Glutamatergic neuron (in vitro differentiated cells): ENCODE data around the gene PIP4K2B. TPM values are rescaled to one million over a fixed set of nuclear protein-coding genes. Genes with fewer than 3 reads are reported as not detected.

Experiments
- DNase-seq: peaks from one replicate; pipeline ENCODE4 v3.0.0; 2022
- H3K27ac Mint-ChIP-seq: one replicate; pipeline ENCODE4 v1.8.0; 2020; ENCODE audit warnings: mild to moderate bottlenecking, mixed read lengths, inconsistent platforms; ENCODE audit not compliant: unreplicated experiment
- H3K27me3 Mint-ChIP-seq: one replicate; pipeline ENCODE4 v1.8.0; 2020; ENCODE audit warnings: mild to moderate bottlenecking, moderate library complexity, mixed read lengths, inconsistent platforms; ENCODE audit not compliant: unreplicated experiment
- H3K36me3 Mint-ChIP-seq: one replicate; pipeline ENCODE4 v1.8.0; 2020; ENCODE audit warnings: mild to moderate bottlenecking, mixed read lengths, inconsistent platforms; ENCODE audit not compliant: unreplicated experiment
- H3K4me1 Mint-ChIP-seq: one replicate; pipeline ENCODE4 v1.8.0; 2020; ENCODE audit warnings: mild to moderate bottlenecking, low read depth, mixed read lengths, inconsistent platforms; ENCODE audit not compliant: unreplicated experiment
- H3K4me3 Mint-ChIP-seq: one replicate; pipeline ENCODE4 v1.8.0; 2020; ENCODE audit warnings: mild to moderate bottlenecking, mixed read lengths, inconsistent platforms; ENCODE audit not compliant: unreplicated experiment
- H3K9me3 Mint-ChIP-seq: one replicate; pipeline ENCODE4 v1.8.0; 2020; ENCODE audit warnings: mild to moderate bottlenecking, moderate library complexity, mixed read lengths, inconsistent platforms; ENCODE audit not compliant: unreplicated experiment
- CTCF ChIP-seq: fragments of 200-600 bp; sonication (generic); IDR thresholded peaks from one replicate; pipeline ENCODE4 v1.5.0; 2021; ENCODE audit not compliant: partially characterized antibody, unreplicated experiment
- long read RNA-seq: library from polyadenylated mRNA; unstranded; transcript quantifications from one replicate; pipeline ENCODE4 v2.0.0, GENCODE V29; 2020; ENCODE audit not compliant: unreplicated experiment
- total RNA-seq: library from RNA; stranded (reverse); fragmentation: NEBNext Ultra II Directional; extraction: Animal tissue kit (Norgen Biotek cat#: 25700); gene quantifications from one replicate; pipeline ENCODE4 v1.2.1, GENCODE V29; 2021; ENCODE audit not compliant: unreplicated experiment

Gene PIP4K2B
- 66.4 TPM for total RNA-seq
- long read RNA-seq, partial matches to known transcripts = 0 of 4 reads
- long read RNA-seq, other reads (novel, unspliced or antisense) = 4 of 4 reads

- peak; percentile 97 for DNase-seq
- Mint-ChIP-seq H3K27ac (peak within 1 kb of the TSS; percentile 80), H3K36me3 (peaks cover 17% of the 10 kb centered on the region), H3K4me3 (peak within 1 kb of the TSS; percentile 94), H3K27me3 (peaks cover 12% of the 10 kb centered on the region), H3K4me1 (peaks cover 20% of the 10 kb centered on the region), H3K9me3 (peaks cover 9% of the 10 kb centered on the region)
- no peak for TF ChIP-seq CTCF
Measured at GRCh38 chr17:38799501-38800236, at the start of gene PIP4K2B. Gene PIP4K2B (minus strand): TSS chr17:38799556. CDS start chr17:38799424, 132 bp downstream.

- Mint-ChIP-seq H3K4me3 (no peak overlapping the region), H3K36me3 (no peaks in the 10 kb centered on the region), H3K27ac (no peak overlapping the region)
Measured at GRCh38 chr17:38848557-38848891, 49.2 kb upstream of the PIP4K2B start.

GRCh38 chr17:38844261-38844757 lies 45.0 kb upstream of the PIP4K2B start:
- no peak for TF ChIP-seq CTCF
- no peak overlapping the region for H3K4me3 Mint-ChIP-seq
- H3K27me3 Mint-ChIP-seq = no peaks in the 10 kb centered on the region
- no peak for DNase-seq
- no peak overlapping the region for H3K27ac Mint-ChIP-seq
- peaks cover 2% of the 10 kb centered on the region for H3K9me3 Mint-ChIP-seq
- H3K36me3 Mint-ChIP-seq = no peaks in the 10 kb centered on the region
- H3K4me1 Mint-ChIP-seq = peaks cover 4% of the 10 kb centered on the region

More at GRCh38 chr17:38848557-38848891, 49.2 kb upstream of the PIP4K2B start:
- H3K9me3 Mint-ChIP-seq = peaks cover 11% of the 10 kb centered on the region
- no peaks in the 10 kb centered on the region for H3K27me3 Mint-ChIP-seq
- H3K4me1 Mint-ChIP-seq = peaks cover 13% of the 10 kb centered on the region
- DNase-seq = no peak
- TF ChIP-seq CTCF = no peak

GRCh38 chr17:38825762-38826247 lies 26.4 kb upstream of the PIP4K2B start:
- H3K9me3 Mint-ChIP-seq = peaks cover 14% of the 10 kb centered on the region
- peak overlapping the region; percentile 99 for H3K4me3 Mint-ChIP-seq
- H3K27ac Mint-ChIP-seq = peak overlapping the region; percentile 98
- H3K36me3 Mint-ChIP-seq = peaks cover 2% of the 10 kb centered on the region
- TF ChIP-seq CTCF = no peak
- H3K27me3 Mint-ChIP-seq = peaks cover 16% of the 10 kb centered on the region
- DNase-seq = no peak
- peaks cover 8% of the 10 kb centered on the region for H3K4me1 Mint-ChIP-seq
